ENCODE measurements around the gene MAD1L1.

MAD1L1 gene

GRCh38 chr7:1994931-1995330 is 237.8 kb downstream of the MAD1L1 start:
- no peak for FAIRE-seq

GRCh38 chr7:1993776-1994740 is 238.7 kb downstream of the MAD1L1 start:
- no peak for FAIRE-seq

GRCh38 chr7:1993031-1993695 is 239.6 kb downstream of the MAD1L1 start:
- FAIRE-seq: no peak

GRCh38 chr7:1992554-1992953 is 240.2 kb downstream of the MAD1L1 start:
- no peak for FAIRE-seq

GRCh38 chr7:1990001-1990670 is 242.6 kb downstream of the MAD1L1 start:
- no peak for FAIRE-seq

DNA sequence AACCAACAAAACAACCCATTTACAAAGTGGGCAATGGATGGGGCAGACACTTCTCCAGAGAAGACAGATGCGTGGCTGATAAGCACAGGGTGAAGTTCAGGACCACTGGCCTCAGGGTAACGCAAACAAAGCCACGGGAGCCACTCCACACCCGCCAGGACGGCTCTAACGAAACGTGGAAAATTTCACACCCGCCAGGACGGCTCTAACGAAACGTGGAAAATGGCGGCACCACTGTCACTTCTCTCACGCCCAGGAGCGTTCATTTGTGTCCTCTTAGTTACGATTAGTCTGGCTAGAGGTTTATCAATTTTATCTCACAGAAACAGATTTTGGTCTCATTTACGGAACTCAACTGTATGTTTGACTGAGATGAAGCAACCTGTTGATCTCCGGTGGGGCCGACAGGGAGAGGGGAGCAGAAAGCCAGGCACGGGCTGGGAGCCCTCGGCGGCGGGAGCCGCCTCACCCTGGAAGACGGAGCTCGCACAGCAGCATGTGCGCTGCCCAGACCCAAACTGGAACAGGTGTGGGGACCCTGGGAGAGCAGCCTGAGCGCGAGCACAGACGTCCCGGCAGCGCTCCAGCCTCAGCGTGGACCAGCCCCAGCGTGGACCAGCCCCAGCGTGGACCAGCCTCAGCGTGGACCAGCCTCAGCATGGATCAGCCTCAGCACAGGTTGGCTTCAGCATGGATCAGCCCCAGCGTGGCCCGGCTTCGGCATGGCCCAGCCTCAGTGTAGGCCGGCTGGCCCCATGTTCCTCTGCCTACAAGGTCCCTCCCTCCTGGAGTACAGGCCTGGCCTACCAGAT is 243.5 kb downstream of the MAD1L1 start:
- FAIRE-seq: no peak

- no peak for FAIRE-seq
Measured at GRCh38 chr7:1988533-1988930, 244.2 kb downstream of the MAD1L1 start.

GRCh38 chr7:1987591-1988532 is 244.9 kb downstream of the MAD1L1 start:
- FAIRE-seq: no peak

DNA sequence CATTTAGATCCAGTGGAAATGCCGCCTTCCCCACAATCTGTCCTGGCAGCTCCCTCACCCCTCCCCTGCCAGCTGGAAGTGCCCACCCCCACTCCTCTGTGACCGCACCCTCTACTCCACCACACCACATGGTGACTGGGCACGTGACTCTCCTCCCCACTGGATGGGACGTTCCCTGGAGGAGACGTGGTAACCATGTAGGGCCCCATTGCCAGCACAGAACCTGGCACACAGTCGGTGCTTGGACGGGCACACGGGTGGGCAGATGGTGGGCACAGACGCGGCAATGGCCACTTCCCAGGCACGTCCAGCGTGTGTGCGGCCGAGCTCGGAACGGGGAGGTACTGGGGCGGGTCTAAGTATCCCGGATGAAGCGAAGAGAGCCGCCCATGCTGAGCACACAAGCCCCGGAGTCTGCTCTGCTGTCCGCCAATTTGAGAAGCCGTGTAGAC is 245.6 kb downstream of the MAD1L1 start:
- no peak for FAIRE-seq

DNA sequence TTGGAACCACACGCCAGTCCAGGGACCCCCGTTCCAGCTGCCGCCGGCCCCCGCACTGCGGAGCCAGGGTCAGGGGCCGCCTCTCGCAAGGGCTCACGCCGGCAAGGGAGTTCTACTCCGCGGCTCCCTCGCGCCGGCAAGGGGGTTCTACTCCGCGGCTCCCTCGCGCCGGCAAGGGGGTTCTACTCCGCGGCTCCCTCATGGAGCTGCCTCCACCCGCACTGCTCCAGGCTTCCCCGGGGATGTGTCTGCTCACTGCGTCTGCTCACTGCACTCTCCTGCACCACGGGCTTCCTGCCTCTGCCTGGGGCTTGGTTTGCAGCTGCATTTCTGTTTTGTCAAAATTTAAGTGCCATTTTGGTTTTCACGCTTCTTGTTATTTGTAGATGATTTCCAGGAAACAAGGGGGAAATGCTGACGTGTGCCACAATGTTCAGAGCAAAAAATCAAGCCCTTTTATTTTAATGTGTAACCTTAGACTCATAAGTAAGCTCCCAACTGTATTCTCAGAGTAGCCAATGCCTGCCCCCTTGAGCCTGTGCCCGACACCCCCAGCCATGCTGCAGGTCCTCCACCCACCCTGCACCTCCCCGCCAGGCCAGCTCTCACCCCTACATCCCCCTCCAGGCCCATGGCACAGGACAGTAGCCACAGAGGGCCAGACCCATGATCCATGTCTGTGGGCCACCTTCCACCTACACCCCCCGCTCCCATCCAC is 246.2 kb downstream of the MAD1L1 start:
- FAIRE-seq: no peak

- FAIRE-seq: no peak
Measured at GRCh38 chr7:1985936-1986335, 246.8 kb downstream of the MAD1L1 start.

GRCh38 chr7:1985042-1985441 is 247.7 kb downstream of the MAD1L1 start:
- no peak for FAIRE-seq

DNA sequence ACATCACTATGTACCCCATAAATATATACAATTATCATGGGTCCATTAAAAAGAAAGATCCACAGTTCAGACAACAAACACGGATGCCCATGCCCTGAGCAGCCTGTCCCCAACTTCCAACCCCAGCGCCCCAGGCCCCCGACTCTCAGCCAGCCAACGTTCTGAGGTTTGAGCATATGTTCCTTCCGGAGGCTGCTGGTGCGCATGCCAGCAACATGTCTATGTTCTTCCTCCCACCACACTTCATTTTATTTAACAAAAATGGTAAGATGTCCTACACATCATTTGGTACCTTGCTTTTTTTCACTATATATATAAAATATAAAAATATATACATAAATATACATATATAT is 250.9 kb downstream of the MAD1L1 start:
- FAIRE-seq: no peak

- no peak for FAIRE-seq
Measured at GRCh38 chr7:1981201-1981877, 251.4 kb downstream of the MAD1L1 start.

DNA sequence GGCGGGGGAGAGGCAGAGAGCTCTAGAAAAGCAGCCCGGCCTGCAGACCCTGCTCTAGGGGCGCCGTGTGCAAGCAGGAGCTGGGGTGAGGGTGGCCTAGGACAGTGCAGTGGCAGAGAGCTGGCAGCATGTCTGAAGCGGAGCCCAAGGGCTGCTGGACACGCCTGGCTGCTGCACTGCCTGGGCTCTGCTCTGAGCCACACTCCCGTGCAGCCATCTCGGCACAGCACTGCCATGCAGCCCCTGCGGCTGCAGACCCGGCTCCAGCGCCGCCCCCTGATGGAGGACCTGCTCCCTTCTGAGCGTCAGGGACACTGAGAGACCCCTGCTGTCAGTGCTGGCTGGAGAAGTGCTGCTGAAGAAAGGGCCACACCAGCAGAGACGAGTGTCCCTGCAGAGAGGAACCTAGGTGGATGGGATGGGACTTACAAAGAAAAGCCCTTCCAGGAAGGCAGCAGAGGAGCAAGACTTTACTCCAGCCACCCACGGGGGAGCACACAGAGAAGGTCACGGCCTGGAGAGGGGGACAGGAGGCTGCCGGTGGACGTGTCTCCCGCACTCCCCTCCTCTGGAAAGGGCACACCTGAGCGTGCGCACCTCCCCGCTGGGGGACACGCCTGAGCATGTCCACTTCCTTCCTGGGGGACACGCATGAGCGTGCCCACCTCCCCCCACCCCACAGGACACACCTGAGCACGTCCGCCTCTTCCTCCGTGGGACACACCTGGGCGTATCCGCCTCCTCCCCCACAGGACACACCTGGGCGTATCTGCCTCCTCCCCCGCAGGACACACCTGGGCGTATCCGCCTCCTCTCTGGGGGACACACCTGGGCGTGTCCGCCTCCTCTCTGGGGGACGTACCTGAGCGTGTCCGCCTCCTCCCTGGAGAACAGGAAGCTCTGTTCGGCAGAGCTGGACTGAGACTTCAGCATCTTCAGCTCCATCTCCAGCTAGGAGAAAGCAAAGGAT is 252.9 kb downstream of the MAD1L1 start:
- FAIRE-seq: no peak

- no peak for FAIRE-seq
Measured at GRCh38 chr7:1978656-1979590, 253.8 kb downstream of the MAD1L1 start.

GRCh38 chr7:1977876-1978441 is 254.8 kb downstream of the MAD1L1 start:
- no peak for FAIRE-seq

All from endometrium (tissue), 2 donors.